NCI-H2107 treated with DMSO at 0.1 percent for 48 hours (cell line): ENCODE results near the gene ADAM23.

Experiments used
- DNase-seq: peaks from one replicate; lab custom pipeline; 2025; ENCODE audit not compliant: unreplicated experiment; lab: John Stamatoyannopoulos, UW

ADAM23 gene

GRCh38 chr2:206631340-206631739 is 188.0 kb downstream of the ADAM23 start:
- DNase-seq: no peak

DNA sequence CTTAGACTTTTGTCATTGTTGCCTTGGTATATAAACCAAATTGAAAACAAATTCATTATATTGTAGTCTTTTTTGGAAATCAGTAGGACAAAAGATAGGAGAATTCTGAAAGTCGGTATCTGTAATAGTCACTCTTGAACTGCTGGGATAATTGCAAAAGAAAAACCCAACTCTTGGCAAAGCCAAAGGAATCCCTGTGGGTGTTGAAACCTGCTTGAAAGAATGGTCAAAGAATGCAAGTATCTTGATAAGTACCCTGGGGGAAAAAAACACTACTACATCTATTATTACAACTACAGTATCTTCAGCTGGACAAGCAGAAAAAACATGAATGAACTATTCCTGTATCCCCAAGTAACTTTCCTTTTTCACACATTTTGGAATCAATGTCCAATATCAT is 191.7 kb downstream of the ADAM23 start:
- DNase-seq: no peak

DNA sequence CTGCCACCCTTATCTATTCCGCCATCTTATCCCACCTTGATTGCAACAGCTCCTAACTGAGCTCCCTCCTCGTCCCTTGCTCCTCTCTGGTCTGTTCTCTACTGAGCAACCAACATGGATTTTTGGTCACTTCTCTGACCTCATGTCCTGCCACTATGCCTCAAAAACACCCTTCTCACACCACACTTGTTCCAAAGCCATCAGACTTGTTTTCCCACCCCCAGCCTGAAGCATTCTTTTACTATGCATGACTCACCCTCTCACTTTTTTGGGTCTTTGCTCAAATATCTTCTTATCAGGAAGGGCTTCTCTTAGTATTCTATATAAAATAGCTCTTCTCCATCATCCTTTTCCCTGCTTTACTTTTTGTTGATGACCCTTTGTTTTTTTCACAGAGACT is 196.3 kb downstream of the ADAM23 start:
- no peak for DNase-seq

DNA sequence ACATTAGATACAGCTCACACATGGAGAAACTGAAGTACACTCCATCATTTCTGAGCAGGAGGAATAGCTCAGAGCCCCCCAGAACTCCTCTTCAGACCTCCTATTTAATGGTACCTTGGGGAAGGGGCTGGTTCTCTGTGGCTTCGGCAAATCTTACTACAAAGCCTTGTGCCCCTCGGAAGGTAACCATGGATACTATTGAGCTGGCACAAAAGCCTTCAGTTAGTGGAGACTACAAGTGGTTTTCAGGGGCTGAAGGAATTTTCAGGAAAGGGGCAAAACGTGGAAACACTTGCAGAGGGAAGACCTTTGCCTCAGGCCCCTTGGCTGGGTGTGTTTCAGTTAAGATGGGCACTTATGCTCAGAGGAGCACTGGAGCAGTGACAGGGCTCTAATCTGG is 197.9 kb downstream of the ADAM23 start:
- DNase-seq: no peak

GRCh38 chr2:206642075-206643025 is 199.0 kb downstream of the ADAM23 start, which contains the start of gene FAM237A:
Gene FAM237A (plus strand): TSS chr2:206642487. CDS start chr2:206644237, 1,750 bp downstream.
- no peak for DNase-seq

DNA sequence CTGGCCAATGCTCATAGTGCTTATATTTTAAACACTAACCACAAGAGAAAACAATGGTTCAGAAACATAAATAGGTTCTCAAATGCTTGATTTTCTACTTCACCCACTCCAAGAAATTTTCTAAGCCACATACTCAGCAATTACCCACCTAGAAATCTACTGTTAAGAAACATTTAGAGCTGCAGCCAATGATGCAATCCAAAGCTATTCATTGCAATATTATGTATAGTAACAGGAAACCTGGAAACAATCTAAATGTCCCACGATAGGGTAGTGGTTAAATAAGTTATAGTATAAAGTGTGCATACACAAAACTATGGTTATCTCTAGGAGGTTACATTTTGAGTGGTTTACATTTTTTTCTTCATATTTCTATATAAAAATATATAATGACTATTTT is 204.7 kb downstream of the ADAM23 start:
- DNase-seq: no peak

- no peak for DNase-seq
Observed at GRCh38 chr2:206657087-206657486, 213.8 kb downstream of the ADAM23 start.

DNA sequence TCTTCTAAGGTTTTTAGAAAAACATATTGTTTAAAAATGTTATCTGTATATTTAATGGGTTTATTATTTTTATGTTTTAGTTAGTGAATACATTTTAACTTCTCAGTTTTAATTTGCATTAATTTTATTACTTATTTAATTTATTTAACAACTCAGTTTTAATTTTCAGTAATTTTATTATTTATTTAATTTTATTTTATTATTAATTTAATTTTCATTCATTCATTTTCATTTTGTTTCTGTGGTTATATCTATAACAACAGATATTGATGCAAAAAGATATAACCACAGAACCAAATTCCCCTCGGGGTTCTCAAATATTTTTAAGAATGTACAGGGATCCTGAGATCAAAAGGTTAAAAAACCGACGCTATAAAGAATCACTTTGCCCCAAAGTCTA is 221.9 kb downstream of the ADAM23 start:
- no peak for DNase-seq
